ENCODE data around the gene IFI30.

Gene IFI30

GRCh38 chr19:18150776-18151624 is 22.6 kb upstream of the IFI30 start:
- no peak overlapping the region for H3K4me3 ChIP-seq (ENCODE audit: control insufficient read depth, low read depth, low read length)
- DNase-seq (ENCODE audit: low read depth), result peak; percentile 10
- TF ChIP-seq CTCF (conservative IDR thresholded peaks at IDR 0.05; ENCODE audit: control insufficient read depth, insufficient read depth, low read depth, low read length), result no peak

- H3K4me3 ChIP-seq (ENCODE audit: control insufficient read depth, low read depth, low read length), result peak overlapping the region; percentile 66
- peak; percentile 63 for TF ChIP-seq CTCF (conservative IDR thresholded peaks at IDR 0.05; ENCODE audit: control insufficient read depth, insufficient read depth, low read depth, low read length)
- DNase-seq (ENCODE audit: low read depth), result peak; percentile 97
Measured at GRCh38 chr19:18152442-18152816, 21.2 kb upstream of the IFI30 start.

- H3K4me3 ChIP-seq (ENCODE audit: control insufficient read depth, low read depth, low read length), result peak within 1 kb of the TSS; percentile 83
- peak; percentile 98 for DNase-seq (ENCODE audit: low read depth)
Measured at GRCh38 chr19:18152817-18153555, 20.6 kb upstream of the IFI30 start, which contains the start of gene PIK3R2. PIK3R2 (plus strand) TSS chr19:18153163; CDS start chr19:18155880, 2,717 bp downstream.

GRCh38 chr19:18153556-18154134 is 20.0 kb upstream of the IFI30 start:
- TF ChIP-seq CTCF (conservative IDR thresholded peaks at IDR 0.05; ENCODE audit: control insufficient read depth, insufficient read depth, low read depth, low read length), result no peak
- peak overlapping the region; percentile 83 for H3K4me3 ChIP-seq (ENCODE audit: control insufficient read depth, low read depth, low read length)
- no peak for DNase-seq (ENCODE audit: low read depth)

More at GRCh38 chr19:18152817-18153555, 20.6 kb upstream of the IFI30 start, which contains the start of gene PIK3R2:
- TF ChIP-seq CTCF (conservative IDR thresholded peaks at IDR 0.05; ENCODE audit: control insufficient read depth, insufficient read depth, low read depth, low read length), result no peak

- no peak for TF ChIP-seq CTCF (conservative IDR thresholded peaks at IDR 0.05; ENCODE audit: control insufficient read depth, insufficient read depth, low read depth, low read length)
Measured at GRCh38 chr19:18155095-18156087, 18.2 kb upstream of the IFI30 start.

More at GRCh38 chr19:18155095-18156087, 18.2 kb upstream of the IFI30 start:
- no peak for DNase-seq (ENCODE audit: low read depth)
- no peak overlapping the region for H3K4me3 ChIP-seq (ENCODE audit: control insufficient read depth, low read depth, low read length)
